Transverse colon (tissue), 4 donors: Measurements from ENCODE around the gene FXYD2. TPM values are rescaled to one million over a fixed set of nuclear protein-coding genes. Genes with fewer than 3 reads are reported as not detected.
"Not testable (repeated sequence)": the region's sequence is repeated elsewhere in the genome, so short reads cannot be mapped to it uniquely, and the experiment has no call there.

Source experiments
- DNase-seq: peaks from one replicate; pipeline ENCODE4 v3.0.0-alpha.2; 2019
- H3K27ac ChIP-seq, 4 donors: fragments of 200-600 bp; sonication (generic); 2 replicates each; pipeline ENCODE4 v1.5.1; 2016 to 2018; ENCODE audit warnings: inconsistent platforms in 4 of 4
- H3K27me3 ChIP-seq: fragments of 200-600 bp; sonication (generic); 2 replicates; pipeline ENCODE4 v1.5.1; 2017; ENCODE audit warnings: inconsistent platforms
- H3K36me3 ChIP-seq, 4 donors: fragments of 200-600 bp; sonication (generic); 2 replicates each; pipeline ENCODE4 v1.5.1; 2017 to 2019; ENCODE audit warnings: inconsistent platforms in 4 of 4
- H3K4me1 ChIP-seq, 4 donors: fragments of 200-600 bp; sonication (generic); 2 replicates each; pipeline ENCODE4 v1.5.1; 2017 to 2020; ENCODE audit warnings: inconsistent platforms in 4 of 4
- H3K4me3 ChIP-seq, 4 donors: fragments of 200-600 bp; sonication (generic); 1 replicate in 1 of 4; 2 replicates in 3 of 4; pipeline versions ENCODE4 v1.5.1 to v1.6.1; 2017 to 2019; ENCODE audit warnings: inconsistent platforms in 4 of 4
- H3K9me3 ChIP-seq, 2 donors: fragments of 200-600 bp; sonication (generic); 2 replicates each; pipeline ENCODE4 v1.5.1; 2017 to 2019; ENCODE audit warnings: inconsistent platforms in 2 of 2
- CTCF ChIP-seq, 5 experiments: fragments of 200-600 bp in 3 of 5; fragments of 450-650 bp in 2 of 5; sonication (generic) in 3 of 5; IDR thresholded peaks; 1 replicate in 2 of 5; 2 replicates in 3 of 5; pipeline ENCODE4 v1.5.1; 2016 to 2017; ENCODE audit warnings: antibody characterized with exemption in 5 of 5, inconsistent platforms in 3 of 5, mild to moderate bottlenecking in 2 of 5, moderate library complexity in 1 of 5
- EP300 ChIP-seq: sonication (generic); formaldehyde crosslinking; IDR thresholded peaks from one replicate; pipeline ENCODE4 v1.6.1; 2017; ENCODE audit warnings: antibody characterized with exemption, low read depth
- POLR2A ChIP-seq: fragments of 450-650 bp; IDR thresholded peaks from one replicate; pipeline ENCODE4 v1.6.1; 2016; ENCODE audit warnings: antibody characterized with exemption, mild to moderate bottlenecking, moderate library complexity
- POLR2AphosphoS5 ChIP-seq, 3 donors: sonication (generic); formaldehyde crosslinking; IDR thresholded peaks; one replicate each; pipeline ENCODE4 v1.6.1; 2016; ENCODE audit warnings: antibody characterized with exemption in 3 of 3
- WGBS, 2 donors: methylation state at CpG; one replicate each; pipeline ENCODE4 v1.1.5; 2018; ENCODE audit warnings: low coverage in 1 of 2; 5-methylcytosine and 5-hydroxymethylcytosine counted together
- in situ Hi-C, 4 donors: fragments of 200-750 bp; cut with MboI; loops; one replicate each; pipeline versions ENCODE4 v1.15.0 to v1.15.1; 2017; ENCODE audit warnings: low sequenced_read_pairs in 3 of 4, low pct_ligation_motif_present in 1 of 4, low pct_unique_long_range_greater_than_20kb in 1 of 4
- intact Hi-C: fragments of 100-400 bp; cut with DNase I; formaldehyde crosslinking; loops from one replicate; pipeline ENCODE4 v1.15.1; 2023; ENCODE audit warnings: low total_unique reads
- total RNA-seq, 4 donors: library from RNA; depleted of rRNA; stranded (reverse); fragments of >200 nt; gene quantifications; one replicate each; pipeline ENCODE4 v1.1.0, GENCODE V29; 2016

Gene FXYD2
- total RNA-seq, 4 donors from 2014 or later = 0.64 to 1.2 (median 1.1) TPM; not detected in 1

- in situ Hi-C loops (loop anchor here in 1 of 4 donors (25.0 kb wide), 2 partner anchors 247 to 378 kb away; no protein-coding TSS in a partner anchor), intact Hi-C loops (loop anchor here (5.0 kb wide), 1 partner anchor 383 kb away; no protein-coding TSS in a partner anchor)
- peak overlapping the region; percentile 75 to 79 (median 76) for H3K27ac ChIP-seq
- DNase-seq = peak; percentile 55
- H3K4me3 ChIP-seq = no peak overlapping the region
- TF ChIP-seq POLR2A (no peak), POLR2AphosphoS5 (IDR thresholded peaks at IDR 0.05) (no peak), CTCF (IDR thresholded peaks at IDR 0.05) (no peak), EP300 (no peak)
- H3K4me1 ChIP-seq = peaks cover 25 to 63% (median 49%) of the 10 kb centered on the region in 4 donors
- H3K9me3 ChIP-seq = no peaks in the 10 kb centered on the region
- WGBS, 2 donors = 42% methylated on average over 7 of the region's 7 CpGs; no CpG with 5 or more reads in 1 of the 2 donors
- no peaks in the 10 kb centered on the region for H3K27me3 ChIP-seq
- no peaks in the 10 kb centered on the region for H3K36me3 ChIP-seq
Measured at GRCh38 chr11:117815262-117815803, 9.2 kb downstream of the FXYD2 start.

- TF ChIP-seq POLR2A (peak; percentile 36), CTCF (IDR thresholded peaks at IDR 0.05) (no peak), POLR2AphosphoS5 (IDR thresholded peaks at IDR 0.05) (peak in 2 of 3 donors; percentile 38 to 64), EP300 (peak; percentile 84)
- no peaks in the 10 kb centered on the region for H3K27me3 ChIP-seq
- intact Hi-C loops = loop anchor here (5.0 kb wide), 1 partner anchor 383 kb away; no protein-coding TSS in a partner anchor
- peaks cover 25 to 59% (median 45%) of the 10 kb centered on the region in 4 donors for H3K4me1 ChIP-seq
- peak overlapping the region; percentile 75 to 79 (median 76) for H3K27ac ChIP-seq
- WGBS, 2 donors = 30 to 40% methylated on average over 3 to 14 of the region's 14 CpGs
- in situ Hi-C loops = loop anchor here in 1 of 4 donors (25.0 kb wide), 2 partner anchors 247 to 378 kb away; no protein-coding TSS in a partner anchor
- no peaks in the 10 kb centered on the region for H3K36me3 ChIP-seq
- H3K4me3 ChIP-seq = no peak overlapping the region
- H3K9me3 ChIP-seq = no peaks in the 10 kb centered on the region
- DNase-seq = peak; percentile 94
Measured at GRCh38 chr11:117814766-117815261, 9.7 kb downstream of the FXYD2 start.

GRCh38 chr11:117814204-117814765 is 10.3 kb downstream of the FXYD2 start:
- Histone ChIP-seq H3K4me3 (no peak overlapping the region), H3K27ac (peak overlapping the region; percentile 75 to 79 (median 76)), H3K9me3 (no peaks in the 10 kb centered on the region), H3K27me3 (no peaks in the 10 kb centered on the region), H3K4me1 (peaks cover 25 to 56% (median 43%) of the 10 kb centered on the region in 4 donors), H3K36me3 (no peaks in the 10 kb centered on the region)
- no peak for DNase-seq
- intact Hi-C loops (no loop called here), in situ Hi-C loops (loop anchor here in 1 of 4 donors (25.0 kb wide), 2 partner anchors 248 to 377 kb away; no protein-coding TSS in a partner anchor)
- WGBS, 2 donors = 71% methylated on average over 7 of the region's 7 CpGs; no CpG with 5 or more reads in 1 of the 2 donors
- TF ChIP-seq POLR2A (no peak), POLR2AphosphoS5 (IDR thresholded peaks at IDR 0.05) (no peak), CTCF (IDR thresholded peaks at IDR 0.05) (no peak), EP300 (no peak)

GRCh38 chr11:117810056-117810451 is 14.5 kb downstream of the FXYD2 start:
- H3K4me3 ChIP-seq, H3K36me3 ChIP-seq, H3K27me3 ChIP-seq, intact Hi-C loops, DNase-seq, H3K9me3 ChIP-seq: not testable (repeated sequence)
- WGBS, 2 donors = 76 to 81% methylated on average over 4 to 12 of the region's 12 CpGs
- H3K4me1 ChIP-seq = peaks cover 6 to 34% (median 21%) of the 10 kb centered on the region in 4 donors
- in situ Hi-C loops = loop anchor here in 1 of 4 donors (25.0 kb wide), 2 partner anchors 252 to 373 kb away; no protein-coding TSS in a partner anchor
- peak overlapping the region in 2 of 4 donors; percentile 15 to 71 for H3K27ac ChIP-seq
